Glutamatergic neuron (in vitro differentiated cells): ENCODE results near the gene SLC26A11. TPM values are rescaled to one million over a fixed set of nuclear protein-coding genes. Genes with fewer than 3 reads are reported as not detected.

ENCODE experiments used
- DNase-seq: peaks from one replicate; pipeline ENCODE4 v3.0.0; 2022
- H3K27ac Mint-ChIP-seq: one replicate; pipeline ENCODE4 v1.8.0; 2020; ENCODE audit warnings: mild to moderate bottlenecking, mixed read lengths, inconsistent platforms; ENCODE audit not compliant: unreplicated experiment
- H3K27me3 Mint-ChIP-seq: one replicate; pipeline ENCODE4 v1.8.0; 2020; ENCODE audit warnings: mild to moderate bottlenecking, moderate library complexity, mixed read lengths, inconsistent platforms; ENCODE audit not compliant: unreplicated experiment
- H3K36me3 Mint-ChIP-seq: one replicate; pipeline ENCODE4 v1.8.0; 2020; ENCODE audit warnings: mild to moderate bottlenecking, mixed read lengths, inconsistent platforms; ENCODE audit not compliant: unreplicated experiment
- H3K4me1 Mint-ChIP-seq: one replicate; pipeline ENCODE4 v1.8.0; 2020; ENCODE audit warnings: mild to moderate bottlenecking, low read depth, mixed read lengths, inconsistent platforms; ENCODE audit not compliant: unreplicated experiment
- H3K4me3 Mint-ChIP-seq: one replicate; pipeline ENCODE4 v1.8.0; 2020; ENCODE audit warnings: mild to moderate bottlenecking, mixed read lengths, inconsistent platforms; ENCODE audit not compliant: unreplicated experiment
- H3K9me3 Mint-ChIP-seq: one replicate; pipeline ENCODE4 v1.8.0; 2020; ENCODE audit warnings: mild to moderate bottlenecking, moderate library complexity, mixed read lengths, inconsistent platforms; ENCODE audit not compliant: unreplicated experiment
- CTCF ChIP-seq: fragments of 200-600 bp; sonication (generic); IDR thresholded peaks from one replicate; pipeline ENCODE4 v1.5.0; 2021; ENCODE audit not compliant: partially characterized antibody, unreplicated experiment
- long read RNA-seq: library from polyadenylated mRNA; unstranded; transcript quantifications from one replicate; pipeline ENCODE4 v2.0.0, GENCODE V29; 2020; ENCODE audit not compliant: unreplicated experiment
- total RNA-seq: library from RNA; stranded (reverse); fragmentation: NEBNext Ultra II Directional; extraction: Animal tissue kit (Norgen Biotek cat#: 25700); gene quantifications from one replicate; pipeline ENCODE4 v1.2.1, GENCODE V29; 2021; ENCODE audit not compliant: unreplicated experiment

The SLC26A11 gene
- 15.9 TPM for total RNA-seq
- long read RNA-seq, partial matches to known transcripts: 0 of 2 reads
- long read RNA-seq, other reads (novel, unspliced or antisense): 0 of 2 reads

GRCh38 chr17:80220054-80220735 is at the start of gene SLC26A11, which contains the start of gene SGSH:
Gene SLC26A11, plus strand, starts transcription at chr17:80220427. Its CDS starts 1,134 bp downstream, at chr17:80221561.
Gene SGSH, minus strand, starts transcription at chr17:80220333. Its CDS starts 20 bp downstream, at chr17:80220313.
- peaks cover 8% of the 10 kb centered on the region for H3K36me3 Mint-ChIP-seq
- peak; percentile 94 for DNase-seq
- H3K27ac Mint-ChIP-seq: no peak within 1 kb of the TSS
- H3K9me3 Mint-ChIP-seq: peaks cover 1% of the 10 kb centered on the region
- peak within 1 kb of the TSS; percentile 85 for H3K4me3 Mint-ChIP-seq
- H3K4me1 Mint-ChIP-seq: peaks cover 5% of the 10 kb centered on the region
- TF ChIP-seq CTCF: no peak
- H3K27me3 Mint-ChIP-seq: peaks cover 11% of the 10 kb centered on the region

GRCh38 chr17:80171681-80172080 is 48.5 kb upstream of the SLC26A11 start:
- H3K4me1 Mint-ChIP-seq: peaks cover 5% of the 10 kb centered on the region
- H3K27ac Mint-ChIP-seq: no peak overlapping the region
- H3K36me3 Mint-ChIP-seq: peaks cover 7% of the 10 kb centered on the region
- peaks cover 2% of the 10 kb centered on the region for H3K9me3 Mint-ChIP-seq
- no peak overlapping the region for H3K4me3 Mint-ChIP-seq
- H3K27me3 Mint-ChIP-seq: peaks cover 8% of the 10 kb centered on the region
- no peak for DNase-seq
- no peak for TF ChIP-seq CTCF

GRCh38 chr17:80173126-80173525 is 47.1 kb upstream of the SLC26A11 start:
- H3K36me3 Mint-ChIP-seq: peaks cover 7% of the 10 kb centered on the region
- H3K9me3 Mint-ChIP-seq: peaks cover 2% of the 10 kb centered on the region
- H3K4me1 Mint-ChIP-seq: peaks cover 5% of the 10 kb centered on the region
- H3K4me3 Mint-ChIP-seq: no peak overlapping the region
- peaks cover 8% of the 10 kb centered on the region for H3K27me3 Mint-ChIP-seq
- H3K27ac Mint-ChIP-seq: no peak overlapping the region
- no peak for TF ChIP-seq CTCF
- DNase-seq: no peak

- H3K36me3 Mint-ChIP-seq: peaks cover 5% of the 10 kb centered on the region
- H3K27me3 Mint-ChIP-seq: peaks cover 7% of the 10 kb centered on the region
- no peak for DNase-seq
- no peak for TF ChIP-seq CTCF
- peaks cover 2% of the 10 kb centered on the region for H3K9me3 Mint-ChIP-seq
- no peak overlapping the region for H3K4me3 Mint-ChIP-seq
- no peak overlapping the region for H3K27ac Mint-ChIP-seq
- H3K4me1 Mint-ChIP-seq: peaks cover 6% of the 10 kb centered on the region
Observed at GRCh38 chr17:80173916-80174315, 46.3 kb upstream of the SLC26A11 start.

- no peak for DNase-seq
- H3K27me3 Mint-ChIP-seq: peaks cover 4% of the 10 kb centered on the region
Observed at GRCh38 chr17:80176757-80177156, 43.5 kb upstream of the SLC26A11 start.

More at GRCh38 chr17:80176757-80177156, 43.5 kb upstream of the SLC26A11 start:
- peaks cover 2% of the 10 kb centered on the region for H3K9me3 Mint-ChIP-seq
- TF ChIP-seq CTCF: no peak
- H3K4me1 Mint-ChIP-seq: peaks cover 6% of the 10 kb centered on the region
- H3K27ac Mint-ChIP-seq: no peak overlapping the region
- no peaks in the 10 kb centered on the region for H3K36me3 Mint-ChIP-seq
- no peak overlapping the region for H3K4me3 Mint-ChIP-seq
